Left ventricle myocardium superior (tissue), 1 donor: ENCODE results near the gene CEP131. TPM values are rescaled to one million over a fixed set of nuclear protein-coding genes. Genes with fewer than 3 reads are reported as not detected.
"Not testable (repeated sequence)": the region's sequence is repeated elsewhere in the genome, so short reads cannot be mapped to it uniquely, and the experiment has no call there.

Source experiments
- ATAC-seq: fragments of 200-7000 bp; cut with Tn5 transposase; one replicate; pipeline ENCODE4 v1.9.1; 2020; ENCODE audit warnings: mild to moderate bottlenecking, moderate library complexity
- DNase-seq: peaks from one replicate; pipeline ENCODE4 v3.0.0-alpha.2; 2020
- intact Hi-C: fragments of 100-400 bp; cut with micrococcal nuclease; formaldehyde crosslinking; loops from one replicate; pipeline ENCODE4 v1.11.0; 2022
- total RNA-seq: library from RNA; stranded (reverse); fragmentation: NEBNext Ultra II Directional; extraction: Animal tissue kit (Norgen Biotek cat#: 25700); gene quantifications from one replicate; pipeline ENCODE4 v1.2.1, GENCODE V29; 2021
- donor health status: DM: no; HTN: yes; CAD: no; lungs with severe emphysema.

Gene CEP131
- total RNA-seq, 1 donor from 2014 or later, result 13.6 TPM

DNA sequence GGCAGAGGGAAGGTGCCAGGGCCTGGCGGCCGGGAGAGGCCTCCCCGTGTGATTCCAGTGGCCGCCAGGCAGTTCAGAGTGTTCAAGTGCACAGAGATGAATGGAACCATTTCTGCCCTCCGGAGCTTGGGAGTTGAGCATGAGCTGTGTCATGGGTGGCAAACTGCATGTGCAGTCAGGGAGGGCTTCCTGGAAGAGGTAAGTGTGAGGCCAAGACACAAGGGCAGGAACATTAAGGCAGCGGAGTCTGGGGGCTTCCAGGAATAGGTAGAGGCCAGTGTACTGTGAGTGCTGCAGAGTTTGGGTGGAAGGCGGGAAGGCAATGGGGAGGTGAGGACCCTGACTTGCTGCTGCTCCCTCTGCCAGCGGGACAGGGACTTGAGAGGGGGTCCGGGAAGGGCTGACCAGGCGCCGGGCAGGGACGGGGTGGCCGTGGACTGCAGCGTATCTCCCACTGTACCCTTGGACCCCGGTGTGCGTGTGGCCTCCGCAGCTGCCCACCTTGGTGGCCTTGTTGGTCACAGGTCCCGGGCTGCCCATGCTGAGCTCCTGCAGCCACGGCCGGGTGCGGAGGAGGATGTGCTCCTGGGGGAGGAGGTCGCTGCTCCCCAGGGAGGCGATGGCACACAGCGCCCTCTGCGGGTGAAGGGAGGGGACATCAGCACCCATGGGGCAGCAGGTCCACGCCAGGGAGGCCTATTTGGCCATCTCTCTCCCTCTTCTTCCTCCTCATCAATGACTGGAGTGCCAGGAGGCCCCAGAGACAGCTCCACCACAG lies 7.5 kb upstream of the CEP131 start:
- intact Hi-C loops, result no loop called here
- peak; percentile 14 for ATAC-seq
- no peak for DNase-seq

DNA sequence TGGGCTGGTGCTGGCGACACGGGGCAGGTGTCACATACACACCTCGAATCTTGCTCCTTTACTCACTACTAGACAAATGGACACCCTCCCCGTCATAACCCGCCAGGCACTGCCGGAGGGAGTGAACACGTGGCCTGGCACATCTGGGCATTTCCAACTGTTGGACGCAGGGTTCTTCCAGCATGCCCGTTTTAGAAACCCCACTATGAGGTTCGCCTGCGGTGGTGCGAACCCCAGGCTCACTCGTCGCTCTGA lies 6.8 kb upstream of the CEP131 start:
- ATAC-seq, result no peak
- intact Hi-C loops, result no loop called here
- DNase-seq, result no peak

- intact Hi-C loops, result no loop called here
- DNase-seq (no peak), ATAC-seq (no peak)
Observed at GRCh38 chr17:81228834-81229665, 6.3 kb upstream of the CEP131 start.

GRCh38 chr17:81228420-81228819 lies 5.7 kb upstream of the CEP131 start:
- DNase-seq, result no peak
- no peak for ATAC-seq
- intact Hi-C loops, result no loop called here

- intact Hi-C loops, ATAC-seq, DNase-seq: not testable (repeated sequence)
Observed at GRCh38 chr17:81227630-81228029, 4.9 kb upstream of the CEP131 start.

- intact Hi-C loops, result no loop called here
- peak; percentile 39 for DNase-seq
- no peak for ATAC-seq
Observed at GRCh38 chr17:81223762-81224130, 981 bp upstream of the CEP131 start.

- ATAC-seq (peak; percentile 3), DNase-seq (no peak)
- intact Hi-C loops, result no loop called here
Observed at GRCh38 chr17:81222620-81222905, 202 bp downstream of the CEP131 start.

DNA sequence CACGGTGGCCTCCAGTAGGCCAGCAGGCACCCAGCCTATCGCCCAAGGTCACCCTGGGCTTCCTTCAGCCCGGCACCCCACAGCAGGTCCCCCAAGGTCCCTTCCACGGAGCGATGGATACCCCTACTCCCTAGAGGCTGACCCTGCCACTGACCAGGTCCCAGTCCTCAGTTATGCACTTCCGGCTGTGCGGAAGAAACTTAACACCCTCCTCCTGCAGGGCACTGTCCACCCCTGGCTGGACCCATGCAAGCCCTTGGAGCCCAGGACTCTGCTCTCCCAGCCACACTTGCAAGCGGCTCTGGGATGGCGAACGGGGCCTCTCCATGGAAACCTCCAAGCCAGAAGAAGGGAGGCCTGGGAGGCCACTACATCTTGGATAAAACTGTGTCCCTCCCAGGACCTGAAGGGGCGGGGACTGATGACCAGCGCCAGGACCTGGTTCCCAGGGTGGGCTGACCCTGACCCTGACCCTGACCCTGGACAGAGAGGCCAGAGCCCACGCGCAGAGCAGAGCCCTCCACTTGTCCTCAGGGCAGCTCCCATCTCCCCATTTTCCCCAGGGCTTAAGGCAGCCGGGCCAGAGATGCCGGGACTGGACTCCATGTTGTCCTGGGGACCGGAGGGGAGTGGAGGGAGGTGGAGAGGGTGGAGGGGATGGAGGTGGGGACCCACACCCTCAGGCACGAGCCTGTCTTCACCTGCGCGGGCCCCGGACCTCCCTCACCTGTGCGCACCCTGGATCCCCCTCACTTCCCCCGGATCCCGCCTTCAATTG lies 734 bp downstream of the CEP131 start:
- DNase-seq (no peak), ATAC-seq (peak; percentile 1)
- intact Hi-C loops, result no loop called here

GRCh38 chr17:81221371-81221841 lies 1.4 kb downstream of the CEP131 start:
- intact Hi-C loops, result no loop called here

DNA sequence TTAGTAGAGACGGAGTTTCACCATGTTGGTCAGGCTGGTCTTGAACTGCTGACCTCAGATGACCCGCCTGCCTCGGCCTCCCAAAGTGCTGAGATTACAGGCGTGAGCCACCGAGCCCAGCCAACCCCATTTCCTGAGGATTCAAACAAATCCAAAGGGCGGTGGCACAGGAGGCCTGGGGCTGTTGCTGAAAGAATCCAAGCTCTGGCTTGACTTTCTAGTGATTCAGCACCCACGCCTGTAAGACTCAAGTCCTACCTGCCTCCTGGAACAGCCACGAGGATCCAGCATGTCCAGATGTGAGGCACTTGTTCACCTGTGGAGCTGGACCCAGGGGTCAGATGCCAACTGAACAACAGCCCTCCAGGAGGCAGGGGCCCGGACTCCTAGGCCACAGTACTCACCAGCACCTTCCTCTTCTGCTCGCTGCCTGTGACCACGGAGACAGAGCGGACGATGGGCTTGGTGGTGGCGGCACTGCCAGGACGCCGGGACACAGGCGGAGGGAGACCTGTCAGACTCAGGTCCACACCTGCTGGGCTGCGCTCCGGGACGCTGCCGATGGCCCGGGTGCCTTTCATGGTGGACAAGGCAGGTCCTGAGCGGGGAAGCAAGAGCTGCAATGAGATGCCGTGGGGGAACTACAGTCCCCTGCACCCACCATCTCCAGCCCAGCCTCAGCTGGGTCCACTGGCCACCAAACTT lies 3.1 kb downstream of the CEP131 start:
- ATAC-seq (no peak), DNase-seq (no peak)
- intact Hi-C loops, result no loop called here

More at GRCh38 chr17:81221371-81221841, 1.4 kb downstream of the CEP131 start:
- ATAC-seq (no peak), DNase-seq (no peak)

DNA sequence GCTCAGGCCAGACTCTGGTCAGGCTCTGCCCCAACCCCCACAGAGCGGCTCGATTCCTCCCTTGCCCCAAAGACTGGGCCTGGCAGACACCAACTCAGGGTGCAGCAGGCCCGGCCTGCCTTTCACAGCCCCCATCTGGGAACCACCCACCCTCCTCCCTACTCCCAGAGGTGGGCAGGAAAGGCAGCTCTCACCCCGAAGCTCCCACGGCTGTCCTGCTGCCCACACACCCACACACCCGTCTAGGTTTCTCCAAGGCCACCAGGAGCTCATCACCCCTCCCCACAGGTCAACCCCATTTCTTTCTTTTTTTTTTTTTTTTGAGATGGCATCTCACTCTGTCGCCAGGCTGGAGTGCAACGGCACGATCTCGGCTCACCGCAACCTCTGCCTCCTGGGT lies 3.8 kb downstream of the CEP131 start:
- no peak for DNase-seq
- ATAC-seq, result no peak
- intact Hi-C loops, result no loop called here

- ATAC-seq (no peak), DNase-seq (no peak)
- intact Hi-C loops, result no loop called here
Observed at GRCh38 chr17:81218459-81218858, 4.3 kb downstream of the CEP131 start.

DNA sequence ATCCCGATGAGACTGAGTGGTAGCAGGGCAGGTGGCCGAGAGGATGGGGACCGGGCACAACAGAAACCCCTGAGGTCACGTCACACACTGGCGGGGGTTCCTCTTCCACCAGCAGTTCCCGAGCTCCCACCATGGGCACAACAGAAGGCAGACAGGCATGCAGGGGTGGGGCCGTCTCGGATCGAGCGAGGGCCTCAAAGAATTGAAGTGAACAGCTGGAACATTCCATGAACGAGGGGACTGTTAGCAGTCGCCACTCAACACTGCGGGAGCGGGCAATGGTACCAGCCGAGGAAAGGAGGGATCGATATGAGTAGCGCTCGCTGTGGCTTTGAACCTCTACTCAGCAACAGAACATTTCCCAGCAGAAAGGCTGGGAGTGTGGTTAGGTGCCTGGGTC lies 5.3 kb downstream of the CEP131 start:
- intact Hi-C loops, result no loop called here
- DNase-seq, result no peak

GRCh38 chr17:81213978-81214377 lies 8.8 kb downstream of the CEP131 start:
- ATAC-seq (no peak), DNase-seq (no peak)
- intact Hi-C loops, result no loop called here

More for the DNA sequence above, 5.3 kb downstream of the CEP131 start:
- no peak for ATAC-seq

- no peak for DNase-seq
Observed at GRCh38 chr17:81212365-81212764, 10.4 kb downstream of the CEP131 start.

DNA sequence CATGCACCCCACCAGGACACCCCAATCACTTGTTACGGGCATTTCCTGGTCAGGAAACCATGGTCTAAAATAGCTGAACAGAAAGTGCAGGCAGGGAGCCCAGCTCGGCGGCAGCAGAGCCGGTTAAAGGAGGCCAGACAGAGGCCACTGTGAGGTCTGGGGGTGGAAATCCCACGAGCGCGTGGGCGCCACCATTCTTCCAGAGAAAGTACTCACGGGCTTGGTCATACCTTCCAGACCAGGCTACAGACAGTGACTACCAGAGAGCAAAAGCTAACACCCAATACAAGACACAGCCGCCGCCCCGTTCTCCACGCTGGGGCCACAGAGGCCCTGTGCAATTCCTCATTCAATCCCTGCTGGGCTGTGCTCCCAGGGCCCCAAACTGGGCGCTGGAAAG lies 11.9 kb downstream of the CEP131 start:
- ATAC-seq (no peak), DNase-seq (no peak)
- intact Hi-C loops, result no loop called here

More at GRCh38 chr17:81212365-81212764, 10.4 kb downstream of the CEP131 start:
- intact Hi-C loops, result no loop called here
- ATAC-seq, result no peak

GRCh38 chr17:81210466-81210865 lies 12.3 kb downstream of the CEP131 start:
- intact Hi-C loops, result no loop called here
- no peak for DNase-seq

GRCh38 chr17:81209141-81209540 lies 13.6 kb downstream of the CEP131 start:
- no peak for DNase-seq
- intact Hi-C loops, result no loop called here
- no peak for ATAC-seq

More at GRCh38 chr17:81210466-81210865, 12.3 kb downstream of the CEP131 start:
- ATAC-seq, result no peak

DNA sequence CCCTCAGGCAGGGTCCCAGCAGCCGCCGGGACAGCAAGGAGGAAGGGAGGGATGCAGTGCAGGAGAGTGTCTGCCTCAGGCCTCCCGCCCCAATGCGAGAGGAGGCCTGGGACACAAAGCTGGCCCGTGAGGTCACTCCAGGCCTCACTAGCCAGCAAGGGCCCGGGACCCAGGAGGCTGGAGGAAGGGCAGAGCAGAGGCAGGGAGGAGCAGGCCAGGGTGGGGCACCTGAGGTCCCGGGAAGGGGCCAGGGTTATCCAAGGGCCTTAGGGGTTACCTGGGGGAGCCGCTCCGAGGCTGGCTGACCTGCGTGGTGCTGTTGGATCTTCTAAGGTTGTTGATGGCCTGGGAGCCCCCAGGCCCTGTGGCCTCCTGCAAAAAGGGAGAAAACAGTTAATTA lies 14.1 kb downstream of the CEP131 start:
- intact Hi-C loops, result no loop called here
- DNase-seq, result no peak
- ATAC-seq, result no peak
